Activated CD8-positive, alpha-beta T cell treated with anti-CD3 and anti-CD28 coated beads, Interleukin-2, amount 10 ng/mL, durations not matched to agents 7 days and 5 days (primary cell): ENCODE results near the gene ST6GALNAC3. TPM values are rescaled to one million over a fixed set of nuclear protein-coding genes. Genes with fewer than 3 reads are reported as not detected.

ENCODE experiments used
- ATAC-seq: fragments of 150-1000 bp; cut with Tn5 transposase; one replicate; pipeline ENCODE4 v1.10.0; 2021; ENCODE audit warnings: moderate library complexity
- CTCF ChIA-PET: fragments of 350-600 bp; sonication (Branson Sonifier 250); formaldehyde crosslinking; loops from one replicate; lab custom pipeline; 2021; ENCODE audit warnings: antibody characterized with exemption; lab: Charles Lee
- POLR2A ChIA-PET: fragments of 350-600 bp; sonication (Branson Sonifier 250); formaldehyde crosslinking; loops from one replicate; lab custom pipeline; 2021; ENCODE audit warnings: antibody characterized with exemption; lab: Charles Lee
- DNase-seq: peaks from one replicate; pipeline ENCODE4 v3.0.0-alpha.2; 2020
- H3K27ac Mint-ChIP-seq: one replicate; pipeline ENCODE4 v1.8.0; 2021; ENCODE audit warnings: mild to moderate bottlenecking, mixed read lengths
- H3K27me3 Mint-ChIP-seq: one replicate; pipeline ENCODE4 v1.8.0; 2021; ENCODE audit warnings: low read depth, mixed read lengths
- H3K36me3 Mint-ChIP-seq: one replicate; pipeline ENCODE4 v1.8.0; 2021; ENCODE audit warnings: low read depth, mixed read lengths
- H3K4me1 Mint-ChIP-seq: one replicate; pipeline ENCODE4 v1.8.0; 2021; ENCODE audit warnings: low read depth, mixed read lengths
- H3K4me3 Mint-ChIP-seq: one replicate; pipeline ENCODE4 v1.8.0; 2021; ENCODE audit warnings: mild to moderate bottlenecking, mixed read lengths
- H3K9me3 Mint-ChIP-seq: one replicate; pipeline ENCODE4 v1.8.0; 2022; ENCODE audit warnings: mixed read lengths; ENCODE audit not compliant: insufficient read depth
- total RNA-seq, 2 experiments: library from RNA; stranded (reverse); gene quantifications; one replicate each; pipeline ENCODE4 v1.2.3, GENCODE V29; 2021

Gene ST6GALNAC3
- total RNA-seq, 2 experiments from 2014 or later, result 0.50 TPM; not detected in 1

GRCh38 chr1:76428028-76428427 lies 353.5 kb downstream of the ST6GALNAC3 start:
- H3K36me3 Mint-ChIP-seq, result no peaks in the 10 kb centered on the region
- DNase-seq, result no peak
- no peak for ATAC-seq
- ChIA-PET POLR2A (no interaction called here), CTCF (interaction anchor here (1.4 kb wide), 1 partner anchor 274 kb away, joined by 3 read pairs; no protein-coding TSS in a partner anchor)
- no peaks in the 10 kb centered on the region for H3K4me1 Mint-ChIP-seq
- no peaks in the 10 kb centered on the region for H3K27me3 Mint-ChIP-seq
- H3K27ac Mint-ChIP-seq, result no peak overlapping the region
- no peak overlapping the region for H3K4me3 Mint-ChIP-seq
- H3K9me3 Mint-ChIP-seq, result no peaks in the 10 kb centered on the region

DNA sequence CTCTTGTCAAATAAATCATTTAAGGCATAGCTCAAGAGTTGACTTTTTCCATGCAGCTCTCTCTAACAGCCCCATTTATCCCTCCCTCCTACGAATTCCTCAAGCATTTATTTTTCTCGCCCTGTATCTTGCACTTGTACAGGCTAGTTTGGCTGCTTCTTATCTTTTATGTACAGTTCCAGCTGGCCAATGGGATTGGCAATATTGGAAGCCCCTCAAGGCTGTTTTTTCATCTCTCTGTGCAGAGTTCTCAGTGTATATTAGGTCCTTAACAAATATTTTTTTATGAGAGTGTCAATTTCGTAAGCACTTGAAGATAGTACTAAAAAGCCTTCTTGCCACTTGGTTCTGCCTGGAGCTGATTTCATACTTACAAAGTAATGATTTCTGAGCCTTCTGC lies 356.0 kb downstream of the ST6GALNAC3 start:
- DNase-seq (no peak), ATAC-seq (no peak)
- H3K27ac Mint-ChIP-seq, result no peak overlapping the region
- ChIA-PET CTCF (no interaction called here), POLR2A (no interaction called here)
- no peaks in the 10 kb centered on the region for H3K9me3 Mint-ChIP-seq
- H3K4me3 Mint-ChIP-seq, result no peak overlapping the region
- H3K4me1 Mint-ChIP-seq, result no peaks in the 10 kb centered on the region
- H3K36me3 Mint-ChIP-seq, result no peaks in the 10 kb centered on the region
- H3K27me3 Mint-ChIP-seq, result no peaks in the 10 kb centered on the region

DNA sequence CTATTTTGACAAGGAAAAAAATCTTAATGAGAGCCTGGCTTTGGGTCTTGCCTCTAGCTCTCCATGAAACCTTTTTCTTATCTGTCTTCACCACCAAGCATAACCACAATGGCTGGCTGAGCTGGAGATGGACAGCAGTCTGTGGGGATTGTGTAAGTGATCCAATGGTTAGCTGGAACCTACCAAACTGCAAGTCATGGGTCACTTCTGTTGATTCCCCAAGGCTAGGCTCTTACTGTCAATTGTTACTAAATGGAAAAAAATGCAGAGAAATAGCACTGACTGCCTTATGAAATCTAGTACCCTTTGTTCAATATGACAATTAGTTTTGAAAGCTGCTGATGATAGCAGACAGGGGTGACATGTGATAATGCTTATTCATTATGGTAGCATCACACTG lies 359.0 kb downstream of the ST6GALNAC3 start:
- CTCF ChIA-PET, result no interaction called here
- H3K4me3 Mint-ChIP-seq, result no peak overlapping the region
- H3K27ac Mint-ChIP-seq, result no peak overlapping the region
- no peaks in the 10 kb centered on the region for H3K9me3 Mint-ChIP-seq
- H3K27me3 Mint-ChIP-seq, result no peaks in the 10 kb centered on the region
- POLR2A ChIA-PET, result no interaction called here
- DNase-seq (no peak), ATAC-seq (no peak)
- no peaks in the 10 kb centered on the region for H3K4me1 Mint-ChIP-seq
- H3K36me3 Mint-ChIP-seq, result no peaks in the 10 kb centered on the region

DNA sequence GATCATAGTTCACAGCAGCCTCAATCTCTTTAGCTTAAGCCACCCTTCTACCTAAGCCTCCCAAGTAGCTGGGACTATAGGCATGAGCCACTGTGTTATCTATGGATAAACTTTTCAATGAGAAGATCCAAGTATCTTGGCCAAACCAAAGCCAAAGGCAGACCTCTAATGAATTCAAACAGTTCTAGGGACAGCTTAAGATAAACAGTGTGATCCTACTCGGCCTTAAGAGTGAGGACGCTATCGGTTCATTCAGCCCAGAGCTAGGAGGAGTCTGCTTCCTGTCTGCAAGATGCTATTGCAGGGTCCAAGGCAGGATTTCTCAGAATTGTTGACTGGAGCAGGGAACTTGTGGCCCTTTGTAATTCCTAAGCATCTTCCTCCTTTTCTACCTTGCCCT lies 368.7 kb downstream of the ST6GALNAC3 start:
- no peak overlapping the region for H3K27ac Mint-ChIP-seq
- no peaks in the 10 kb centered on the region for H3K27me3 Mint-ChIP-seq
- no peaks in the 10 kb centered on the region for H3K4me1 Mint-ChIP-seq
- ATAC-seq (no peak), DNase-seq (no peak)
- ChIA-PET CTCF (no interaction called here), POLR2A (no interaction called here)
- H3K4me3 Mint-ChIP-seq, result no peak overlapping the region
- H3K36me3 Mint-ChIP-seq, result no peaks in the 10 kb centered on the region
- peaks cover 3% of the 10 kb centered on the region for H3K9me3 Mint-ChIP-seq

DNA sequence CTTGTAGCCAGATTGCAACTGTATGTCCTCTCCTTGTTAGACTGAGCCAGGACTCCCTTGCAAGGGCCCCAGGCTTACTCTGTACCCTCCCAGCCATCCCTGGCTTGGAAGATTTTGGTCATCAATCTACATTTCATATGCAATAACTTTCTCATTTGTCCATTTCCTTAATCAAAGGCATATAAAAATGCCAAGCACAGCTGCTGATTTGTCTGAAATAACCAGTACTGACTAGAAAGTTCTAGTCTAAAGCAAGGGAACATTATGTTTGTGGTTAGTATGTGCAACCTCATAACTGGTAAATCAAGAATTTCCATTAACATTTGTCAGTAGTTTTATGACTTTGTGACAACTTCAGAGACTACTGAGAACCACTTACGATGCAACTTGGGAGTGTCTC lies 370.2 kb downstream of the ST6GALNAC3 start:
- Mint-ChIP-seq H3K4me3 (no peak overlapping the region), H3K27ac (no peak overlapping the region), H3K4me1 (no peaks in the 10 kb centered on the region), H3K36me3 (no peaks in the 10 kb centered on the region), H3K9me3 (peaks cover 3% of the 10 kb centered on the region), H3K27me3 (no peaks in the 10 kb centered on the region)
- ATAC-seq, result no peak
- POLR2A ChIA-PET, result no interaction called here
- CTCF ChIA-PET, result no interaction called here
- DNase-seq, result no peak

- Mint-ChIP-seq H3K9me3 (peaks cover 3% of the 10 kb centered on the region), H3K36me3 (no peaks in the 10 kb centered on the region), H3K27me3 (no peaks in the 10 kb centered on the region), H3K4me1 (peaks cover 10% of the 10 kb centered on the region), H3K4me3 (no peak overlapping the region), H3K27ac (no peak overlapping the region)
- POLR2A ChIA-PET, result no interaction called here
- no peak for DNase-seq
- no peak for ATAC-seq
- CTCF ChIA-PET, result no interaction called here
Measured at GRCh38 chr1:76450229-76450628, 375.7 kb downstream of the ST6GALNAC3 start.

- ATAC-seq (no peak), DNase-seq (no peak)
- ChIA-PET POLR2A (no interaction called here), CTCF (no interaction called here)
- Mint-ChIP-seq H3K9me3 (no peaks in the 10 kb centered on the region), H3K27me3 (no peaks in the 10 kb centered on the region), H3K27ac (no peak overlapping the region), H3K36me3 (no peaks in the 10 kb centered on the region), H3K4me1 (no peaks in the 10 kb centered on the region), H3K4me3 (no peak overlapping the region)
Measured at GRCh38 chr1:76463278-76463677, 388.7 kb downstream of the ST6GALNAC3 start.

GRCh38 chr1:76463849-76464248 lies 389.3 kb downstream of the ST6GALNAC3 start:
- no peak for ATAC-seq
- no peaks in the 10 kb centered on the region for H3K4me1 Mint-ChIP-seq
- no peak overlapping the region for H3K27ac Mint-ChIP-seq
- no peak overlapping the region for H3K4me3 Mint-ChIP-seq
- no peaks in the 10 kb centered on the region for H3K36me3 Mint-ChIP-seq
- H3K27me3 Mint-ChIP-seq, result no peaks in the 10 kb centered on the region
- CTCF ChIA-PET, result interaction anchor here (1.1 kb wide), 1 partner anchor 310 kb away, joined by 3 read pairs; no protein-coding TSS in a partner anchor
- DNase-seq, result no peak
- POLR2A ChIA-PET, result no interaction called here
- H3K9me3 Mint-ChIP-seq, result no peaks in the 10 kb centered on the region

GRCh38 chr1:76465030-76465429 lies 390.5 kb downstream of the ST6GALNAC3 start:
- DNase-seq, result no peak
- no peaks in the 10 kb centered on the region for H3K4me1 Mint-ChIP-seq
- POLR2A ChIA-PET, result no interaction called here

DNA sequence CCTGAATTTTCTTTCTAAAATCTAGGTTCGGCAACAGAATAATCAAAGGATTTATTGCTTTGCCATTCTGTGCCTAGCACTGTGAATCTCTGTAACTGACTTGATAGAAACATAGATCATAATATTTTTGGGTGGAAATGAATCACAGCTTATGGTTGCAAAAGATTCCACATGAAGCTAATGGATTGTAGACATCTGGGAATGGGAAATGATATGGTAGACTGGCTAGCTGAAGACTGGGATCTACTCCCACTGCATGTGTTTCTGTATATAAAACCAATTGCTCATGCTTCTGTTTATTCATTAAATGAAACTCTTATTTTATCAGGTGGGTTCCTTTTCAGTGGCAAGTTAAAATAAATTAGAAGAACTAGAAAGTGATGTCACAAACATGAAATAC lies 395.6 kb downstream of the ST6GALNAC3 start:
- Mint-ChIP-seq H3K4me1 (no peaks in the 10 kb centered on the region), H3K4me3 (no peak overlapping the region), H3K27ac (no peak overlapping the region), H3K9me3 (no peaks in the 10 kb centered on the region), H3K36me3 (no peaks in the 10 kb centered on the region), H3K27me3 (no peaks in the 10 kb centered on the region)
- CTCF ChIA-PET, result no interaction called here
- DNase-seq (no peak), ATAC-seq (no peak)
- POLR2A ChIA-PET, result no interaction called here

More at GRCh38 chr1:76465030-76465429, 390.5 kb downstream of the ST6GALNAC3 start:
- no peak for ATAC-seq
- Mint-ChIP-seq H3K27me3 (no peaks in the 10 kb centered on the region), H3K4me3 (no peak overlapping the region), H3K27ac (no peak overlapping the region), H3K36me3 (no peaks in the 10 kb centered on the region), H3K9me3 (no peaks in the 10 kb centered on the region)
- CTCF ChIA-PET, result interaction anchor here (1.1 kb wide), 1 partner anchor 311 kb away, joined by 3 read pairs; no protein-coding TSS in a partner anchor

DNA sequence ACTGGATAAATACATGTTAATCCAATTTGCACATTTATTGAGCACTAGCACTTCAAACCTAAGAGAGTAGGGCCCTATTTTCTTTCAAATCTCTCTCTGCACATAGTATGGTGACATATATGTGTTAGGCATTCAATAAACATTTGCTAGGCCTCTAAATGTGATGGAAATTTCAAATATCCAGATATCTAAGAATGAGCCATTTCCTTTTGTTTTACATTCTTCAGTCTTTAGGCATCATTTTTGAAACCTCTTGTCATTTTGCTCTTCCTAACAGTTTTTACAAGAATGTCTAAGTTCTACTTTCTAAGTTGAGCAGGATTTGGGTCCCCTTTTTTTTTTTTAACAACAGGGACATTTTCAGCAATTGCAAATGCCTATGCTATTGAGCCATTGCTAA lies 397.0 kb downstream of the ST6GALNAC3 start:
- ChIA-PET CTCF (no interaction called here), POLR2A (no interaction called here)
- Mint-ChIP-seq H3K27ac (no peak overlapping the region), H3K36me3 (no peaks in the 10 kb centered on the region), H3K4me1 (no peaks in the 10 kb centered on the region), H3K4me3 (no peak overlapping the region), H3K27me3 (no peaks in the 10 kb centered on the region), H3K9me3 (no peaks in the 10 kb centered on the region)
- ATAC-seq (no peak), DNase-seq (no peak)

DNA sequence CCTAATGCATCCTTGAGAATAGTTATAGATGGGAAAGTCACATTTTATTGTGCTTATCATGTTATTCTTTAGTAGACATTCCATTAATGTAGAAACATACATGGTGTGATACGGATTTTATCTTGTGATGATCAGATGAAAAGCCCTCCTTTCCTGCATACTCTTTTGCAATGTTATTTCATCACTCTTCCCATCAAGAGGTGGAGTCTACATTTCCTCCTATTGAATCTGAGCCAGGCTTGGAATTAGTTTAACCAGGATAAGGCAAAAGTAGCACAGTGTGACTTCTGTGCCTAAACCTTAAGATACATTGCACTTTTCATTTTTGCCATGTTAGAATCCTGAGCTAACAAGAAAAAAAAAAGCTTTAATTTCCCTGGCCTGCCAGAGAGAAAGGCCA lies 399.0 kb downstream of the ST6GALNAC3 start:
- DNase-seq, result no peak
- ChIA-PET CTCF (interaction anchor here (0.7 kb wide), 1 partner anchor 17 kb away, joined by 3 read pairs; no protein-coding TSS in a partner anchor), POLR2A (no interaction called here)
- Mint-ChIP-seq H3K27me3 (no peaks in the 10 kb centered on the region), H3K36me3 (no peaks in the 10 kb centered on the region), H3K9me3 (no peaks in the 10 kb centered on the region), H3K4me3 (no peak overlapping the region), H3K4me1 (no peaks in the 10 kb centered on the region), H3K27ac (no peak overlapping the region)
- ATAC-seq, result no peak

DNA sequence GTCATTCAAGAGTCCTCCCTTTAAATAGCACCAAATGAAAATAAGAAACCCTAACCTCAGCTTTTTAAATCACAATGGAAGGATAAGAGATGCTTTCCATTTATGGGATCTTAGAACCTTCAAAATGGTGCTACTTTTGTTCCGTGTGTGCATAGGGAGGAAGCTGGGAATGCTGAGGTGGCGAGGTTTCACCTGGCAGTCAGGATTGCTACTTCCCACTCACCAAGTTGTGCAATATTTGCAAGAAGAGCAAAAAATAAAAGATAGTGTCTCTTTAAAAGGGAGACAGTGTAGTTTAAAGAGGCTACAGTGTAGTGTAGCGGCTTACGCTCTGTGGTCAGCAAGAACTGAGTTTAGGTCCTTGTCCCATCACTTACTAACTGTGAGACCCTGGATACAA lies 400.4 kb downstream of the ST6GALNAC3 start:
- Mint-ChIP-seq H3K36me3 (no peaks in the 10 kb centered on the region), H3K27me3 (no peaks in the 10 kb centered on the region), H3K4me3 (no peak overlapping the region), H3K27ac (no peak overlapping the region), H3K9me3 (no peaks in the 10 kb centered on the region), H3K4me1 (no peaks in the 10 kb centered on the region)
- DNase-seq, result no peak
- ChIA-PET POLR2A (no interaction called here), CTCF (no interaction called here)
- no peak for ATAC-seq
